Activated effector memory CD4-positive, alpha-beta T cell treated with Interleukin-2 at 50 U/mL for 16 hours (primary cell): Measurements from ENCODE around the gene CAPG.

Experiments
- DNase-seq: peaks from one replicate; pipeline ENCODE4 v3.0.0-alpha.2; 2020

Gene CAPG

GRCh38 chr2:85438201-85439024, 28.2 kb upstream of the CAPG start:
- DNase-seq, result no peak

- DNase-seq, result peak; percentile 67
Measured at GRCh38 chr2:85437488-85438200, 27.5 kb upstream of the CAPG start.

GRCh38 chr2:85436836-85437487, 26.8 kb upstream of the CAPG start:
- DNase-seq, result no peak

- DNase-seq, result no peak
Measured at GRCh38 chr2:85435981-85436835, 26.0 kb upstream of the CAPG start.

GRCh38 chr2:85435220-85435958, 25.2 kb upstream of the CAPG start:
- no peak for DNase-seq

GRCh38 chr2:85434696-85435095, 24.5 kb upstream of the CAPG start:
- DNase-seq, result no peak

DNA sequence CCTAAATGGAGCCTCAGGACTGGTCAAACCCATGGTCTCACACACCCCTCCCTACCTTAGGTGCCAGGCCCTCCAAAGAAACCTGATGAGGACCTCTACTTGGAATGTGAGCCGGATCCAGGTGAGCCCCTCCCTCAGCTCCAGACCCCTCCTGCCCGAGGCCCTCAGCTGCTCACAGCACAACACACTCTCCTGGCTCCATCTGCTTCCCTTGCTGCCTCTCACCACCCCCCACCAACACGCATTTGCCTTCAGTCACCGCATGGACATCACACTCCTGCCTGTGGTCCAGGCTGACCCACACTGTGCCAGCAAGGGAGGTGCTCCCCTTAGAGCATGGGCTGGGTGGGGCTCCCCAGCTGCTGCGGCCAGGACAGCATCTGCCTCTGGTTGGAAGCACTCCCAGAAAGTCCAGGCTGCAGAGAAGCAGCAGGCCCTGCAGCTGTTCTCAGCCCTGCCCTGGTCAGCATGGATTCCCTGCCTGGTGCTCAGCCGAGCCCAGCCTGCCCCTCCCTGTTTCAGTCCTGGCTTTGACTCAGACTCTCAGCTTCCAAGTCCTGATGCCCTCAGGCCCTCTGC, 23.4 kb upstream of the CAPG start:
- no peak for DNase-seq

DNA sequence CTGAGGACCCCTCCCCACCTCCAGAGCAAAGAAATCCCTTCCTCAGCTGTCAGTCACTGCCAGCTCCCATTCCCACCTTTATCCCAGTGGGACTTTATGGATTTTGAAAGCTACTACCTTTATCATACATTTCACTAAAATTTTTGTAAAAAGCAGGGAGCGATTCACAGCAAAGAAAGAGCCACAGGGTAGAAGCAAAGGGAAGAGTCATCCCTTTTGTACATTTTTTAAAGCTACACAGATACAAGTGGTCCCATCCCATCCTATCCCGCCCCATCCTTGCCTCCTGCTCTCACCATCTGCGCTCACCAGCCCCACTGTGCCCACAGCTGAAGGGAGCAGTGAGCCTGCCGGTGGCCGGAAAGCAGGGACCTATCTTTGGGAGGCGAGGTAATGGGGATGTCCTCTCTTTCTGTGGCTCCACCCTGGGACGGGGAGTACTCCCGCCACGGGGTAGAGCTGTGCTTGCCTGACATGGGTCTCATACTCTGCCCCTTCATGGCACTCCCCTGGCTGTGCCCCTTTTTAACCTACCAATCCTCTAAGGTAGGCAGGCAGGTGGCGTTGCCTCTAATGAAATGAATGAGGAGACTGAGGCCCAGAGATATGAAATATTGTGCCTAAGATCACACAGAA, 21.5 kb upstream of the CAPG start:
- DNase-seq, result no peak

DNA sequence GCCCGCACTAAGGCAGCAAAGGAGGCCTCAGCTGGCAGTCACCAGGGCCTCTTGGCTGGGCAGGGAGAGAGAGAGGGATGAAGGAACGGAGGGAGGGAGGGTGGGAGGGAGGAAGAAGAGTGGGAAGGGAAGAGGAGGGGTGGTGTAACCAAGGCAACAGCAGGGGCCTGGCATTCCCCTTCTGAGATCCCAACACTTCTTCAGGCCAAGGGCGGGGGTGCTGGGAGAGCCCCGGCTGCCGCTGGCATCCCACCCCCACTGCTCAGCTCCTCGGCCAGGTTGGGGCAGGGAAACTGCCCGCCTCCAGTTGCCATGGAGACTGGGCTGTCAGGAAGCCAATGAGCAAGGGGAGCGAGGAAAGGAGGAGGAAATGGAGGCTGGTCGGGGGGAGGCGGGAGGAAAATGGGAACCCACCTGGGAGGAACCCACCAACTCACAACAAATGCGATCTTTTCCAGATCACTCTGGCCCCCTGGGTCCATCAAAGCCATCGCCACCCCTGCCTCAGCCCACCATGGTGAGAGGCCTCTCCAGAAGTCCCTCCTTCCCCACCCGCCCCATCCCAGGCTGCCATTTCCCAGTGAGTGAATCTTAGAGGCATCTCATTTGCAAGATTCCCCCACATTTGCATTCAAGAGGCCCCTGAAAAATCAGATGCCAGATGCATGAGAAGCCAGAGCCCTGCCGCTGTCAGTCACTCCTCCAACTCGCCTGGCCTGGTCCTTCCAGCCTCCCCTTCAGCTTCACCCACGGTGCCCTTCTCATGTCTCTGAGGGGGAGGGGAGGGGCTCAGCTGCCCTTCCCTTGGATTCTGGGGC, 20.8 kb upstream of the CAPG start:
- DNase-seq, result no peak

DNA sequence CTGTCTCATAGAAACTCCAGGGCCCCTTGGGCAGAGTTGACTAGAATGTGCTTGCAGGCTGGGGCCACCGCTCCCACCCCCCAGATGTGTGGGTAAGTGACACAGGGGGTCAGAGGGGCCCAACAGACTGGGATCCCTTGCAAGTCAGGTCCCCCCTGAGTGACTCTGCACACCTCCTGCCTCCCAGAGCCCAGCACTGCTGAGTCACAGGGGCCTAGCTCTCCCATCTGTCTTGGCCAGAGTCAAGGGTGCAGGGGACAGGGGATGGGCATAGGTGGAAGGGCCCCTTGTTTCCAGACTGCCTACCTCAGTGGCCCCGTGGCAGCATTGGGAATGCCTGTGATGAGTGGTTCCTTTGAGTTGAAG, 19.7 kb upstream of the CAPG start:
- no peak for DNase-seq

- no peak for DNase-seq
Measured at GRCh38 chr2:85429213-85429923, 19.2 kb upstream of the CAPG start.

DNA sequence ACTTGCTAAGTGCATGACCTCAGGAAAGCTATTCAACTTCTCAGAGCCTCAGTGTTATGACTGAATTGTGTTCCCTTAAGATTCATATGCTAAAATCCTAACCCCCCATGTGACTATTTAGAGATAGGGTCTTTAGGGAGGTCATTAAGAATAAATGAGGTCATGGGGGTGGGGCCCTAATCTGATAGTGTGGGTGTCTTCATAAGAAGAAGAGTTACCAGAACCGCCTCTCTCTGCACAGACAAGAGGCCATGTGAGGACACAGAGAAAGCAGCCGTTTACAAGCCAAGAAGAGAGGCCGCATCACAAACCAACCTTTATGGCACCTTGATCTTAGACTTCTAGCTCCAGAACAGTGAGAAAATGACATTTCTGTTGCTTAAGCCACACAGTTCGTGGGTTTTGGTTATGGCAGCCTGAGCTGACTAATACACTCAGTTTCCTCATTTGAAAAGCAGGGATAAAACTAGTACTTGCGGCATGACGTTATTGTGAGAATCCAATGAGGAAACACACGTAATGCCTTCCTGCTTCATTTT, 18.2 kb upstream of the CAPG start:
- no peak for DNase-seq

DNA sequence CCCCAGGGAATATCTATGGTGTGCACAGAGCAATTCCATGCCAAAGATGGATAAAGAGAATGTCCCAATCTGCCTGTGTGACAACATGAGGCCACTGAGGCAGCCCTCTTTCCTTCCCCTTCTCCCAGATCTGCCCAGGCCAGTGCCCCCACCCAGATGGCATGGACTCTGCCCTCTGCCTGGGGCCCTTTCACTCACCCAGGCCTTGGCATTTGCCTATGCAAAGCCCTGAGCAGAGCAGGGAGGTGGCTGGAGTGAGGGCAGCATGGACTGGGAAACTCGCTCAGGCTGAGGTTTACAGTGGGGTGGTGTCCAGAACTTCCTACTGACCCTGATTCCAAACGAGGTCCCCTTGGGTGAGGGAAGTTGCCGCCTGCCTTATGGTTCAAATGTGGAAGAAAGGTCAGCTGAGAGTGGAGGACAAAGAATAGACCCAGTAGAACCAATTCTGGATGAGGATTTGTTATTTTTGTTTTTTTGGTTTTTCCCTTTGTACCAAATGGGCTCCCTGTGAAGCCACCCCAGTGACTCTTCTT, 17.2 kb upstream of the CAPG start:
- no peak for DNase-seq

DNA sequence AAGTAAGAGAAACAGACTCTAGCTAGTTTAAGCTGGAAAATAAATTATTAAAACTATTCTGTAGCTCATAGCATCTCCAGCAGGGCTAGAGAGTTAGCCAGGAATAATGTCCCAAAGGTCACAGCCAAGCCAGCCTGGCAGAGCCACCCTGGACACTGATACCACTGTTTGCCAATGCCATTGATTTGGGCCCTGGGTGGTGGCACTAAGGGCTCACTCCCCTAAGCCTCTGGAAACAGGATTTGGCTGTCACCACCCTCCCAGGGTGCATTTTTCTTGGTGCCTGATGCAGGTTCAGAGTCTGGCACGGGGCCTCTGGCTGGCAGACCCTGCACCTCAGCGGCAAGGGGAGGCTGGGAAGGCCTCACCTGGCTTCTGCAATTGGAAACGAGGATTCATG, 15.4 kb upstream of the CAPG start:
- no peak for DNase-seq

DNA sequence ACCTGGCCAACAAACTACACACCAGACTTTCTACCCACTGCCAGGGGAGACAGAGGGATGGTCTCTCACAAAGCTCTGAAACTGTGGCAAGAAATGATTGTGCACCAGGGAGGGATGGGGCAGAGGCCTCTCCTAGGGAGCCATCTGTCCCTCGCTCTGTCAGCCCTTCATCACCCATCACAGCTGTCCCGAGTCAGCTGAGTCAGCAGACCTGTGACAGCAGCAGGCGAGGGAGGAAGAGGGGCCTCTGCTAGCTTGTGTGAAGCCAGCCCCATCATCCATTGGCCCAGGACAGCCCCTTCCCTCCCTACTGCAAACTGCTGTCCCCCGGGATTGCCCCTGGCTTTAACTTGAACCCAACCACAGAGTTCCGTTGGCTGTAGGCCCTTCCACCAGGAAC, 13.4 kb upstream of the CAPG start:
- DNase-seq, result no peak

- no peak for DNase-seq
Measured at GRCh38 chr2:85422072-85422457, 11.9 kb upstream of the CAPG start.

DNA sequence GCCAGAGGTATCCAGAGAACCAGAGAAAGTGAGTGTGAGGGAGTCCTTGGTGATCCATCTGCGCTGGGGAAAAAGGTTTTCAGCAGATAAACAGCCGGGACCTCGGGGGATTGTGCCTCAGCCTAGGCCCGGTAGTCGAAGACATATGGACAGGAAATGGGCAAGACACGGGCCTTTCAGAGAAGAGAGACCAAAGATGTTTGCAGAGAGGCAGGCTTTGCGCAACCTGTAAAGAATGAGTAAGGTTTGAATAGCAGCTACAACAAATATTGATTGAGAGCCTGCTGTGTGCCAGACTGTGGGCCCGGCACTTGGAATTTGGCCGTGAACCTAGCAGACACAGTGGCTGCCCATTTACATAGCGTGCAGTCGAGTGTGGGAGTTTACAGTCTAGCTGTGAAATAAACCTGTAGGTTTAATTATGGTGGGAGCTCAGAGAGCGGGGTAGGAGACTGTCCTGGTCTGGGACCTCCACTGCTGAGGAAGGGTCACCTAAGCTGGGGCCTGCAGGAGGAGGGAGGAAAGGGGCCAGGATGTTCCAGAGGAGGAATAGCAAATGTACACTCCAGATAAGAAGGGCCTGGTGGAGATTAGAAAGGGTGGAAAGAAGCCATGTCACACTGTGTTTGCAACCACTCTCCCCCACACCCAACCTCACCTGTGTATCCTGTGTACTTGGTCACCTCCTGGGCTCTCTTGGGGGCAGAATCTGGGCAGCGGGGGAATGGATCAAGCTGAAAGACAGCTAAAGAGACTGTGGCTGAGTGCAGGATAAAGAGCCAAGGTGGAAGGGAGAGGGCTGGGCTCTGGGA, 11.3 kb upstream of the CAPG start:
- no peak for DNase-seq

- peak; percentile 84 for DNase-seq
Measured at GRCh38 chr2:85420536-85421259, 10.5 kb upstream of the CAPG start.
